ENCODE measurements around the gene ZNF609. TPM values are rescaled to one million over a fixed set of nuclear protein-coding genes. Genes with fewer than 3 reads are reported as not detected.

The ZNF609 gene
- polyA plus RNA-seq, 1 donor (not counting 4 experiments of a cell fraction or from before 2014, with no cell fraction given) = 16.9 TPM

DNA sequence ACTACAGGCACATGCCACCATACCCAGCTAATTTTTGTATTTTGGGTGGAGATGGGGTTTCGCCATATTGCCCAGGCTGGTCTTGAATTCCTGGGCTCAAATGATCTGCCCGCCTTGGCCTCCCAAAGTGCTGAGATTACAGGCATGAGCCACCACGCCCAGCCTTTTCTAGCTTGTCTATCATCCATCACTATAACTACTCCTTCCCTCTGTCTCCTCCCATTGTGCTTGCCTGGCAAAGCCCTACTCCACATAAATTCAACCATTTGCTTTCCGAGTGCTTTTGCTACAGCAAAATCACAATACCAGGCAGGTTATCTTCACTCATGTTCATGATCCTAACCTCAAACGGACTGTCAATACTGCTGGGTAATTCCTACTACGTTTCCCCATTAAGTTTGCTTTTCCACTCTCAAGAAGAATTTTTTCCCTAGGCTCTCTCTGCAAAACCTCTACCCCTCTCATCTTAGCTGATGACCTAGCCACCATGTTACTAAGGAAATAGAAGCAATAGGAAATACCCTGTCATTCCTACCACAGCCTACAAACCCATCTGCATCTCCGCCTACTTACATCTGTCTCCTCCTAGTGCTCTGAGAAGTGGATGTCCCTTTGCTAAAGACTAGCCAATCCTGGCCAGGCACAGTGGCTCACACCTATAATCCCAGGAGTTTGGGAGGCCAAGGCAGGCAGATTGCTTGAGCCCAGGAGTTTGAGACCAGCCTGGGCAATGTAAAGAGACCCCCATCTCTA, 250.5 kb downstream of the ZNF609 start:
- Histone ChIP-seq H4K20me1 (ENCODE audit: control insufficient read depth, extremely low read depth, insufficient read depth, low read length) (no peaks in the 10 kb centered on the region), H3K9me3 (ENCODE audit: control insufficient read depth, low read depth, low read length) (no peaks in the 10 kb centered on the region), H3K27ac (ENCODE audit: control insufficient read depth, insufficient read depth, low read length) (no peak overlapping the region), H3K79me2 (ENCODE audit: control insufficient read depth, insufficient read depth, low read length) (no peaks in the 10 kb centered on the region), H3K9me1 (ENCODE audit: control insufficient read depth, extremely low read depth, insufficient read depth, low read length) (no peaks in the 10 kb centered on the region), H3K9ac (ENCODE audit: control insufficient read depth, extremely low read depth, insufficient read depth, low read length) (no peak overlapping the region), H3K4me1 (ENCODE audit: control insufficient read depth, extremely low read depth, insufficient read depth, low read length) (no peaks in the 10 kb centered on the region), H3K27me3 (ENCODE audit: control insufficient read depth, extremely low read depth, insufficient read depth, low read length) (no peaks in the 10 kb centered on the region), H3K36me3 (ENCODE audit: control insufficient read depth in 2 of 2, extremely low read depth in 1 of 2, insufficient read depth in 2 of 2, low read length in 2 of 2) (no peaks in the 10 kb centered on the region), H3K4me2 (ENCODE audit: control insufficient read depth, extremely low read depth, insufficient read depth, low read depth, low read length) (no peak overlapping the region), H3K4me3 (ENCODE audit: control insufficient read depth in 2 of 3, extremely low read depth in 1 of 3, insufficient read depth in 2 of 3, low read depth in 1 of 3, low read length in 3 of 3) (no peak overlapping the region), H2AFZ (ENCODE audit: control insufficient read depth, low read length) (no peak overlapping the region)
- TF ChIP-seq CTCF (optimal IDR thresholded peaks at IDR 0.05 in 1 of 3, IDR thresholded peaks at IDR 0.05 in 1 of 3, conservative IDR thresholded peaks at IDR 0.05 in 1 of 3; ENCODE audit: extremely low read depth in 1 of 3, insufficient read depth in 2 of 3, low read length in 3 of 3) (no peak), EZH2 (IDR thresholded peaks at IDR 0.05; ENCODE audit: low read length) (no peak)
- no peak for DNase-seq (ENCODE audit: low read depth, low spot score)
- FAIRE-seq = no peak
- dilution Hi-C loops (cut with MboI; ENCODE audit: extremely low pct_ligation_motif_present, low sequenced_read_pairs) = no loop called here

DNA sequence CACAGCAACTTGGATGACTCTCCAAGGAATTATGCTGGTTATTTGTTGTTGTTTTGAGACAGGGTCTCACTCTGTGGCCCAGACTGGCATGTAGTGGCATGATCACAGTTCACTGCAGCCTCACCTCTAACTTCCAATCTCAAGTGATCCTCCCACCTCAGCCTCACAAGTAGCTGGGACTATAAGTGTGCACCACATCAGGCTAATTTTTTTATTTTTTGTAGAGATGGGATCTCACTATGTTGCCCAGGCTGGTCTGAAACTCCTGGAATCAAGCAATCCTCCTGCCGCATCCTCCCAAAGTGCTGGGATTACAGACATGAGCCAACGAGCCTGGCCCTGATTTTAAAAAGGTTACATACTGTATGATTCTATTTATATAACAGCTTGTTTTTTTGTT, 252.0 kb downstream of the ZNF609 start:
- H3K4me2 ChIP-seq (ENCODE audit: control insufficient read depth, extremely low read depth, insufficient read depth, low read depth, low read length) = no peak overlapping the region
- no peaks in the 10 kb centered on the region for H3K27me3 ChIP-seq (ENCODE audit: control insufficient read depth, extremely low read depth, insufficient read depth, low read length)
- H3K9ac ChIP-seq (ENCODE audit: control insufficient read depth, extremely low read depth, insufficient read depth, low read length) = no peak overlapping the region
- no peaks in the 10 kb centered on the region for H4K20me1 ChIP-seq (ENCODE audit: control insufficient read depth, extremely low read depth, insufficient read depth, low read length)
- no peak overlapping the region for H2AFZ ChIP-seq (ENCODE audit: control insufficient read depth, low read length)
- H3K9me3 ChIP-seq (ENCODE audit: control insufficient read depth, low read depth, low read length) = no peaks in the 10 kb centered on the region
- no peaks in the 10 kb centered on the region for H3K79me2 ChIP-seq (ENCODE audit: control insufficient read depth, insufficient read depth, low read length)
- no peaks in the 10 kb centered on the region for H3K36me3 ChIP-seq (ENCODE audit: control insufficient read depth in 2 of 2, extremely low read depth in 1 of 2, insufficient read depth in 2 of 2, low read length in 2 of 2)
- DNase-seq (ENCODE audit: low read depth, low spot score) (no peak), FAIRE-seq (peak; percentile 9)
- no peaks in the 10 kb centered on the region for H3K9me1 ChIP-seq (ENCODE audit: control insufficient read depth, extremely low read depth, insufficient read depth, low read length)
- no peak overlapping the region for H3K4me3 ChIP-seq (ENCODE audit: control insufficient read depth in 2 of 3, extremely low read depth in 1 of 3, insufficient read depth in 2 of 3, low read depth in 1 of 3, low read length in 3 of 3)
- no peaks in the 10 kb centered on the region for H3K4me1 ChIP-seq (ENCODE audit: control insufficient read depth, extremely low read depth, insufficient read depth, low read length)
- H3K27ac ChIP-seq (ENCODE audit: control insufficient read depth, insufficient read depth, low read length) = no peak overlapping the region
- TF ChIP-seq EZH2 (IDR thresholded peaks at IDR 0.05; ENCODE audit: low read length) = no peak
- TF ChIP-seq CTCF (optimal IDR thresholded peaks at IDR 0.05 in 1 of 3, IDR thresholded peaks at IDR 0.05 in 1 of 3, conservative IDR thresholded peaks at IDR 0.05 in 1 of 3; ENCODE audit: extremely low read depth in 1 of 3, insufficient read depth in 2 of 3, low read length in 3 of 3) = no peak
- dilution Hi-C loops (cut with MboI; ENCODE audit: extremely low pct_ligation_motif_present, low sequenced_read_pairs) = no loop called here
